Ovary (tissue), 9 donors: ENCODE measurements around the gene CDK8. TPM values are rescaled to one million over a fixed set of nuclear protein-coding genes. Genes with fewer than 3 reads are reported as not detected.

Experiments
- DNase-seq, 5 donors: peaks; one replicate each; pipeline ENCODE4 v3.0.0-alpha.2; 2019 to 2020
- H3K27ac ChIP-seq, 2 donors: fragments of 200-600 bp; one replicate each; pipeline versions ENCODE4 v1.5.1 to v1.8.0; 2019 to 2022
- H3K27me3 ChIP-seq: fragments of 200-600 bp; one replicate; pipeline ENCODE4 v1.8.0; 2022
- H3K36me3 ChIP-seq: fragments of 200-600 bp; sonication (generic); one replicate; pipeline ENCODE4 v1.5.1; 2019
- H3K4me1 ChIP-seq: one replicate; pipeline ENCODE4 v1.8.1; 2013; ENCODE audit warnings: mild to moderate bottlenecking, moderate library complexity; ENCODE audit not compliant: insufficient read depth
- H3K4me3 ChIP-seq: fragments of 200-600 bp; sonication (generic); one replicate; pipeline ENCODE4 v1.5.1; 2017
- H3K9me3 ChIP-seq, 2 donors: fragments of 200-600 bp in 1 of 2; sonication (generic) in 1 of 2; one replicate each; pipeline versions ENCODE4 v1.5.1 to v1.8.1; 2013 to 2019; ENCODE audit warnings: mild to moderate bottlenecking in 1 of 2, moderate library complexity in 1 of 2
- CTCF ChIP-seq, 3 donors: fragments of 450-650 bp in 2 of 3; fragments of 200-600 bp in 1 of 3; IDR thresholded peaks; one replicate each; pipeline versions ENCODE4 v1.5.1 to v1.8.0; 2016 to 2022; ENCODE audit warnings: antibody characterized with exemption in 3 of 3, mild to moderate bottlenecking in 1 of 3
- EP300 ChIP-seq: sonication (generic); formaldehyde crosslinking; IDR thresholded peaks from one replicate; pipeline ENCODE4 v1.6.1; 2017; ENCODE audit warnings: antibody characterized with exemption
- POLR2A ChIP-seq: fragments of 450-650 bp; IDR thresholded peaks from one replicate; pipeline ENCODE4 v1.6.1; 2017; ENCODE audit warnings: antibody characterized with exemption, mild to moderate bottlenecking, moderate library complexity
- WGBS, 3 donors: extraction: QIAGEN DNeasy Blood & Tissue Kit in 1 of 3; methylation state at CpG; one replicate each; pipeline versions ENCODE4 v1.1.5 to v1.1.7; 2013 to 2017; 5-methylcytosine and 5-hydroxymethylcytosine counted together
- intact Hi-C, 4 donors: fragments of 100-400 bp; cut with DNase I; formaldehyde crosslinking; loops; one replicate each; pipeline versions ENCODE4 v1.11.0 to v1.15.1; 2022 to 2023
- polyA plus RNA-seq, 2 donors: library from polyadenylated mRNA; stranded (reverse); fragments of 200-250 nt in 1 of 2; fragments of 350-450 nt in 1 of 2; fragmentation: Illumina TruSeq in 1 of 2; extraction: RNeasy Lipid Tissue Mini Kit (QIAGEN cat#74804) in 1 of 2; gene quantifications; one replicate each; pipeline ENCODE4 v1.2.3, GENCODE V29; 2013 to 2014
- total RNA-seq, 7 donors: library from RNA; depleted of rRNA in 2 of 7; stranded (reverse); fragments of >200 nt in 2 of 7; fragmentation: NEBNext Ultra II Directional in 3 of 7; extraction: Animal tissue kit (Norgen Biotek cat#: 25700) in 3 of 7; gene quantifications; one replicate each; pipeline versions ENCODE4 v1.1.0 to v1.2.4, GENCODE V29; 2016 to 2023
- donor health status: DM: no; HTN: no; CAD: no; lungs with moderate emphysema.
- donor health status: DM: no; HTN: no; CAD: no.
- donor health status: Bipolar disorder and iron deficiency.
- donor health status: DM: yes; HTN: yes; CAD: no.
- donor health status: DM: no; HTN: no; CAD: no.
- donor health status: DM: yes; HTN: yes; CAD: no.

Gene CDK8
- total and polyA plus RNA-seq, 9 donors, result 5.2 to 11.6 (median 8.3) TPM

GRCh38 chr13:26343816-26344215 lies 89.9 kb downstream of the CDK8 start:
- no peak for DNase-seq
- Histone ChIP-seq H3K27ac (no peak overlapping the region), H3K36me3 (no peaks in the 10 kb centered on the region), H3K4me1 (no peaks in the 10 kb centered on the region), H3K4me3 (no peak overlapping the region), H3K9me3 (no peaks in the 10 kb centered on the region), H3K27me3 (no peaks in the 10 kb centered on the region)
- no peak for TF ChIP-seq EP300
- no peak for TF ChIP-seq POLR2A
- TF ChIP-seq CTCF (IDR thresholded peaks at IDR 0.05), result no peak
- intact Hi-C loops, result no loop called here

GRCh38 chr13:26344980-26345379 lies 91.1 kb downstream of the CDK8 start:
- intact Hi-C loops, result no loop called here
- H3K27ac ChIP-seq, result no peak overlapping the region
- H3K36me3 ChIP-seq, result no peaks in the 10 kb centered on the region
- no peak for DNase-seq
- H3K4me3 ChIP-seq, result no peak overlapping the region
- no peaks in the 10 kb centered on the region for H3K4me1 ChIP-seq
- H3K27me3 ChIP-seq, result no peaks in the 10 kb centered on the region
- TF ChIP-seq CTCF (IDR thresholded peaks at IDR 0.05) (no peak), POLR2A (no peak), EP300 (no peak)
- no peaks in the 10 kb centered on the region for H3K9me3 ChIP-seq
- WGBS, 3 donors, result 93 to 95% (median 93%) methylated on average over 4 of the region's 4 CpGs

GRCh38 chr13:26348966-26349365 lies 95.0 kb downstream of the CDK8 start:
- no peaks in the 10 kb centered on the region for H3K4me1 ChIP-seq
- DNase-seq, result no peak
- no peak overlapping the region for H3K4me3 ChIP-seq
- no peak overlapping the region for H3K27ac ChIP-seq
- TF ChIP-seq POLR2A (no peak), CTCF (IDR thresholded peaks at IDR 0.05) (no peak), EP300 (no peak)
- H3K36me3 ChIP-seq, result no peaks in the 10 kb centered on the region
- intact Hi-C loops, result no loop called here
- H3K27me3 ChIP-seq, result no peaks in the 10 kb centered on the region
- H3K9me3 ChIP-seq, result no peaks in the 10 kb centered on the region
- 82 to 83% (median 82%) methylated on average over 3 of the region's 3 CpGs for WGBS, 3 donors

GRCh38 chr13:26362261-26362660 lies 108.3 kb downstream of the CDK8 start:
- Histone ChIP-seq H3K27ac (no peak overlapping the region), H3K4me1 (no peaks in the 10 kb centered on the region), H3K36me3 (no peaks in the 10 kb centered on the region), H3K27me3 (no peaks in the 10 kb centered on the region), H3K4me3 (no peak overlapping the region), H3K9me3 (no peaks in the 10 kb centered on the region)
- no peak for DNase-seq
- TF ChIP-seq EP300 (no peak), POLR2A (no peak), CTCF (IDR thresholded peaks at IDR 0.05) (no peak)
- WGBS, 3 donors, result 97 to 99% (median 98%) methylated on average over 2 of the region's 2 CpGs
- intact Hi-C loops, result no loop called here

GRCh38 chr13:26370553-26370952 lies 116.6 kb downstream of the CDK8 start:
- intact Hi-C loops, result no loop called here
- DNase-seq, result no peak

More at GRCh38 chr13:26370553-26370952, 116.6 kb downstream of the CDK8 start:
- no peaks in the 10 kb centered on the region for H3K4me1 ChIP-seq
- TF ChIP-seq CTCF (IDR thresholded peaks at IDR 0.05) (no peak), POLR2A (no peak), EP300 (no peak)
- no peak overlapping the region for H3K27ac ChIP-seq
- H3K27me3 ChIP-seq, result peaks cover 2% of the 10 kb centered on the region
- no peaks in the 10 kb centered on the region for H3K36me3 ChIP-seq
- H3K9me3 ChIP-seq, result no peaks in the 10 kb centered on the region
- no peak overlapping the region for H3K4me3 ChIP-seq
- WGBS, 3 donors, result 40 to 55% (median 52%) methylated on average over 2 of the region's 2 CpGs
